ENCODE results near the gene LTB4R2. TPM values are rescaled to one million over a fixed set of nuclear protein-coding genes. Genes with fewer than 3 reads are reported as not detected.
A peak's percentile ranks its signal among the peaks of the same experiment; 100 is the strongest.

Gene LTB4R2
- total RNA-seq, 1 donor from 2014 or later = 8.2 TPM

GRCh38 chr14:24299255-24300191 is 10.4 kb upstream of the LTB4R2 start, which contains the start of the genes DHRS1 and NOP9:
DHRS1 (minus strand) TSS chr14:24299780; CDS start chr14:24299106, 674 bp downstream.
NOP9 (plus strand) TSS chr14:24299850; CDS start chr14:24299955, 105 bp downstream.
- peak; percentile 94 for DNase-seq (ENCODE audit: low spot score)

- DNase-seq (ENCODE audit: low spot score) = no peak
These were observed 9.5 kb upstream of the LTB4R2 start for GRCh38 chr14:24300326-24300980.

GRCh38 chr14:24304019-24304387 is 5.9 kb upstream of the LTB4R2 start:
- DNase-seq (ENCODE audit: low spot score) = no peak

GRCh38 chr14:24307156-24307574 is 2.8 kb upstream of the LTB4R2 start:
- DNase-seq (ENCODE audit: low spot score) = no peak

- DNase-seq (ENCODE audit: low spot score) = no peak
These were observed 2.2 kb upstream of the LTB4R2 start, which contains the start of gene CIDEB for GRCh38 chr14:24307575-24308341. CIDEB (minus strand) TSS chr14:24307977; CDS start chr14:24307858, 119 bp downstream.

- no peak for DNase-seq (ENCODE audit: low spot score)
These were observed 1.4 kb upstream of the LTB4R2 start for GRCh38 chr14:24308342-24309124.

GRCh38 chr14:24310265-24310645 is 315 bp downstream of the LTB4R2 start:
- DNase-seq (ENCODE audit: low spot score) = no peak

GRCh38 chr14:24310646-24311604 is 985 bp downstream of the LTB4R2 start, which contains the start of gene LTB4R:
LTB4R (plus strand) TSS chr14:24311502; CDS start chr14:24315652, 4,150 bp downstream.
- peak; percentile 79 for DNase-seq (ENCODE audit: low spot score)

- DNase-seq (ENCODE audit: low spot score) = no peak
These were observed 2.1 kb downstream of the LTB4R2 start for GRCh38 chr14:24311837-24312615.

GRCh38 chr14:24312736-24313507 is 3.0 kb downstream of the LTB4R2 start:
- DNase-seq (ENCODE audit: low spot score) = no peak

- DNase-seq (ENCODE audit: low spot score) = no peak
These were observed 4.0 kb downstream of the LTB4R2 start for GRCh38 chr14:24313913-24314312.

GRCh38 chr14:24314377-24315193 is 4.6 kb downstream of the LTB4R2 start:
- no peak for DNase-seq (ENCODE audit: low spot score)

- DNase-seq (ENCODE audit: low spot score) = no peak
These were observed 5.4 kb downstream of the LTB4R2 start for GRCh38 chr14:24315243-24315806.

- DNase-seq (ENCODE audit: low spot score) = no peak
These were observed 6.1 kb downstream of the LTB4R2 start for GRCh38 chr14:24315807-24316596.

- DNase-seq (ENCODE audit: low spot score) = no peak
These were observed 6.6 kb downstream of the LTB4R2 start for GRCh38 chr14:24316597-24316950.
